Esophagus squamous epithelium (tissue), 5 donors: ENCODE data around the gene SRP54. TPM values are rescaled to one million over a fixed set of nuclear protein-coding genes. Genes with fewer than 3 reads are reported as not detected.

Experiments used
- DNase-seq: peaks from one replicate; lab custom pipeline; 2025; lab: John Stamatoyannopoulos, UW
- H3K27ac ChIP-seq, 4 donors: fragments of 200-600 bp; sonication (generic); one replicate each; pipeline ENCODE4 v1.5.1; 2016 to 2019; ENCODE audit warnings: mild to moderate bottlenecking in 1 of 4
- H3K27me3 ChIP-seq, 4 donors: fragments of 200-600 bp; sonication (generic); 1 replicate in 3 of 4; 2 replicates in 1 of 4; pipeline versions ENCODE4 v1.5.1 to v1.6.0; 2017 to 2021; ENCODE audit warnings: antibody characterized with exemption in 1 of 4
- H3K36me3 ChIP-seq, 3 donors: fragments of 200-600 bp; sonication (generic); one replicate each; pipeline ENCODE4 v1.5.1; 2016 to 2019
- H3K4me1 ChIP-seq, 3 donors: fragments of 200-600 bp; sonication (generic); one replicate each; pipeline ENCODE4 v1.5.1; 2017 to 2019
- H3K4me3 ChIP-seq, 4 donors: fragments of 200-600 bp; sonication (generic); 1 replicate in 3 of 4; 2 replicates in 1 of 4; pipeline ENCODE4 v1.5.1; 2016 to 2019; ENCODE audit warnings: mild to moderate bottlenecking in 2 of 4, moderate library complexity in 1 of 4
- H3K9me3 ChIP-seq, 3 donors: fragments of 200-600 bp; sonication (generic); one replicate each; pipeline ENCODE4 v1.5.1; 2016 to 2019
- CTCF ChIP-seq, 6 experiments: fragments of 450-650 bp in 4 of 6; fragments of 200-600 bp in 2 of 6; sonication (generic) in 2 of 6; IDR thresholded peaks; one replicate each; pipeline ENCODE4 v1.5.1; 2016 to 2019; ENCODE audit warnings: antibody characterized with exemption in 6 of 6, mild to moderate bottlenecking in 4 of 6, moderate library complexity in 4 of 6
- POLR2A ChIP-seq, 4 donors: fragments of 450-650 bp; IDR thresholded peaks; one replicate each; pipeline ENCODE4 v1.6.1; 2017; ENCODE audit warnings: antibody characterized with exemption in 4 of 4, mild to moderate bottlenecking in 4 of 4, moderate library complexity in 3 of 4
- WGBS, 2 donors: methylation state at CpG; one replicate each; pipeline ENCODE4 v1.1.5; 2018; 5-methylcytosine and 5-hydroxymethylcytosine counted together
- intact Hi-C: fragments of 100-400 bp; cut with DNase I; formaldehyde crosslinking; loops from one replicate; pipeline ENCODE4 v1.15.0; 2022
- total RNA-seq, 4 donors: library from RNA; depleted of rRNA; stranded (reverse); fragments of >200 nt; gene quantifications; one replicate each; pipeline ENCODE4 v1.1.0, GENCODE V29; 2016
- donor health status: DM: yes; HTN: yes; CAD: no.

SRP54 gene
- total RNA-seq, 4 donors from 2014 or later = 46.2 to 53.0 (median 49.6) TPM

- intact Hi-C loops = no loop called here
- Histone ChIP-seq H3K4me1 (no peaks in the 10 kb centered on the region), H3K27me3 (no peaks in the 10 kb centered on the region), H3K4me3 (no peak overlapping the region), H3K36me3 (peaks cover 0 to 9% (median 0%) of the 10 kb centered on the region in 3 donors), H3K9me3 (peaks cover 0 to 10% (median 3%) of the 10 kb centered on the region in 3 donors), H3K27ac (no peak overlapping the region)
- TF ChIP-seq CTCF (IDR thresholded peaks at IDR 0.05) (no peak), POLR2A (IDR thresholded peaks at IDR 0.05) (no peak)
- no peak for DNase-seq
Measured at GRCh38 chr14:34943506-34943905, 39.3 kb upstream of the SRP54 start.

GRCh38 chr14:34944744-34945143 is 38.0 kb upstream of the SRP54 start:
- Histone ChIP-seq H3K4me3 (no peak overlapping the region), H3K36me3 (peaks cover 0 to 9% (median 0%) of the 10 kb centered on the region in 3 donors), H3K4me1 (no peaks in the 10 kb centered on the region), H3K27ac (no peak overlapping the region), H3K9me3 (peaks cover 0 to 10% (median 3%) of the 10 kb centered on the region in 3 donors), H3K27me3 (no peaks in the 10 kb centered on the region)
- DNase-seq = no peak
- TF ChIP-seq POLR2A (IDR thresholded peaks at IDR 0.05) = no peak
- TF ChIP-seq CTCF (IDR thresholded peaks at IDR 0.05) = no peak
- intact Hi-C loops = no loop called here
- WGBS, 2 donors = 94 to 95% methylated on average over 7 of the region's 7 CpGs

DNA sequence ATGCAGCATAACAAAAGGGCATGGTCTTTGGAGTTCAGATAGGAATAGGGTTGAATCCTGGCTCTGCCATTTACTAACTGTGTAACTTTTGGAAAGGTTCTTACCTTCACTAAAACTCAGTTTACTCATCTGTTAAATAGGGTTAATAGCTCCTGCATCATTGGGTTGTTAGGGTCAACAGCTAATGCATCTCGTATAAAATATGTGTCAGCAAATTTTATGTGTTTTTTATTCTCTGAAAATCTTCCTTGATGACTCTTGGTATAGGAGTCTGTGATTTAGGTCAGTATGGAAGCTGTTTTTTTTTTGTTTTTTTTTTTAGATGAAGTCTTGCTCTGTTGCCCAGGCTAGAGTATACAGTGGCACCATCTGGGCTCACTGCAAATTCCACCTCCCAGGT is 36.1 kb upstream of the SRP54 start:
- Histone ChIP-seq H3K36me3 (peaks cover 0 to 9% (median 0%) of the 10 kb centered on the region in 3 donors), H3K4me3 (no peak overlapping the region), H3K9me3 (peaks cover 0 to 10% (median 3%) of the 10 kb centered on the region in 3 donors), H3K27me3 (no peaks in the 10 kb centered on the region), H3K4me1 (no peaks in the 10 kb centered on the region), H3K27ac (no peak overlapping the region)
- no peak for DNase-seq
- TF ChIP-seq POLR2A (IDR thresholded peaks at IDR 0.05) (no peak), CTCF (IDR thresholded peaks at IDR 0.05) (no peak)
- intact Hi-C loops = no loop called here
- 43 to 57% methylated on average over 1 of the region's 1 CpG for WGBS, 2 donors

DNA sequence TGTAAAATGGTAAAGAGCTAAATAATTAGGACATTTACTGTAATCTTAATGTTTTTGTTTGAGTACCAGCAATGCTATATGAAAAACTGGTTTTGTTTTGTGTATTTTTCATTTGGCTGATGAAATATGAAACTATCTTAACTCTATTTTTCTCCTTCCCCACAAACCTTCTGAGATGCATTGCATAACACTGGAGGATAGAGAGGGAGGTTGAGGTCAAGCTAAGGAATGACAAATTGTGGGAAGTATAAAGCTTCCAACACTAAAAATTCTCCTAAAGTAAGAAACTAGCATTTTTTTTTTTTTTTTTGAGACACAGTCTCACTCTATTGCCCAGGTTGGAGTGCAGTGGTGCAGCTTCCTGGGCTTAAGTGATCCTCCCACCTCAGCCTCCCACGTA is 31.5 kb upstream of the SRP54 start:
- peaks cover 0 to 25% (median 0%) of the 10 kb centered on the region in 3 donors for H3K36me3 ChIP-seq
- H3K4me3 ChIP-seq = no peak overlapping the region
- no peaks in the 10 kb centered on the region for H3K4me1 ChIP-seq
- intact Hi-C loops = no loop called here
- TF ChIP-seq CTCF (IDR thresholded peaks at IDR 0.05) (no peak), POLR2A (IDR thresholded peaks at IDR 0.05) (no peak)
- DNase-seq = no peak
- H3K27me3 ChIP-seq = no peaks in the 10 kb centered on the region
- no peaks in the 10 kb centered on the region for H3K9me3 ChIP-seq
- H3K27ac ChIP-seq = no peak overlapping the region
- 80 to 100% methylated on average over 1 of the region's 1 CpG for WGBS, 2 donors

- 87 to 94% methylated on average over 2 of the region's 2 CpGs for WGBS, 2 donors
- intact Hi-C loops = no loop called here
Measured at GRCh38 chr14:34956931-34957330, 25.9 kb upstream of the SRP54 start.

More at GRCh38 chr14:34956931-34957330, 25.9 kb upstream of the SRP54 start:
- no peaks in the 10 kb centered on the region for H3K9me3 ChIP-seq
- H3K4me3 ChIP-seq = no peak overlapping the region
- H3K36me3 ChIP-seq = peaks cover 0 to 42% (median 0%) of the 10 kb centered on the region in 3 donors
- TF ChIP-seq POLR2A (IDR thresholded peaks at IDR 0.05) (no peak), CTCF (IDR thresholded peaks at IDR 0.05) (no peak)
- no peaks in the 10 kb centered on the region for H3K27me3 ChIP-seq
- H3K27ac ChIP-seq = no peak overlapping the region
- DNase-seq = no peak
- no peaks in the 10 kb centered on the region for H3K4me1 ChIP-seq
